Activated CD4-positive, CD25-positive, alpha-beta regulatory T cell treated with anti-CD3 and anti-CD28 coated beads, Interleukin-2, amount 50 U/mL, for 72 hours (primary cell): ENCODE measurements around the gene CACNG7.
"Not testable (repeated sequence)": the region's sequence is repeated elsewhere in the genome, so short reads cannot be mapped to it uniquely, and the experiment has no call there.

Experiments used
- DNase-seq: peaks from one replicate; pipeline ENCODE4 v3.0.0; 2021

Gene CACNG7, protein sequence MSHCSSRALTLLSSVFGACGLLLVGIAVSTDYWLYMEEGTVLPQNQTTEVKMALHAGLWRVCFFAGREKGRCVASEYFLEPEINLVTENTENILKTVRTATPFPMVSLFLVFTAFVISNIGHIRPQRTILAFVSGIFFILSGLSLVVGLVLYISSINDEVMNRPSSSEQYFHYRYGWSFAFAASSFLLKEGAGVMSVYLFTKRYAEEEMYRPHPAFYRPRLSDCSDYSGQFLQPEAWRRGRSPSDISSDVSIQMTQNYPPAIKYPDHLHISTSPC

DNA sequence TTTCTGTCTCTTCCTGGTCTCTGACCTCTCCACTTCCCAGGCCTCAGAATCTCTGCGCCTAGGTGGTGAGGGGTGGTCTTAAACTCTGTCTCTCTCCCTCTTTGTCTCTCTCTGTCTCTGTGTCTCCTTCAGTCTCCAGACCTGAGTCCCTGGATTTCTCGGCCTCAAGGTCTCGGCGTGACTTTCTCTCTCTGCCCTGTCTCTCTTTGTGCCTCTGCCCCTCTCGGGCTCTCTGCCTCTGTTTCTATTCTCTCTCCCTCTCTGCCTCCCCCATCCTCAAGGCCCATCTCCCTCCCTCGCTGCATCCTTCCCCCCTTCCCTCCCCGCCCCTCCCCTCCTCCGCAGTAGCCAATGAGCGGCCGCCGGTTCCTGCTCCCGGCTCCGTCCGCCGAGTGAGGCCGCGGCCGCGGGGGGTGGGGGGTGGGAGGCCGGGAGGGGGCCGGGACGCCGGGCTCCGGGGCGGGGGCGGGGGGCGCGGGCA, at the start of gene CACNG7:
Gene CACNG7, plus strand, starts transcription at position 344 of the 481 bp plus-strand sequence. CDS start 3,554 bp downstream, outside the sequence.
- no peak for DNase-seq

DNA sequence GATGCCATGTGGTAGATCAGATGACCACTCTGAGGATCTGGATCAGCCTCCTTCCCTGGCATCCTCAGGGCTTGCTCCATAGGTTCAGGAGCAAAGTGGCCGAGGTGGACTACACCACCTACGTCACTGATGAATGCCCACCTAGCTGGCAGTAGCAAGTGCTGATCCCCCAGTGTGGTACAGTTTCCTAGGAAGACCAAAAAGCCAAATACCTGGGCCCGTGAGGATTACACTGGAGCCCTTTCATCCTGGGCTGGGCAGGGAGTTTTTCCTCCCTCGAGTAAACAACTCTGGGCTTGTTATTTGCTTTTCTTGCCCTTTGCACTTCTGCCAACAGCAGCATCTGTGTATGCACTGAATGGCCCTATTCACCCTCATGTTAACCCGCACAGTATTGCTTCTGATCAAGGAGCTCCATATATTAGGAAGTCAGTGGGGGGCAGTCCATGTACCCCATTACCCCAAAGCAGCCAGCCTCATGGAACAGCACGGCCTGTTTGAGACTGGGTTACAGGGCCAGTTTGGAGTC, 44.7 kb upstream of the CACNG7 start:
- no peak for DNase-seq

- no peak for DNase-seq
These were observed 43.6 kb upstream of the CACNG7 start for GRCh38 chr19:53865523-53865917.

DNA sequence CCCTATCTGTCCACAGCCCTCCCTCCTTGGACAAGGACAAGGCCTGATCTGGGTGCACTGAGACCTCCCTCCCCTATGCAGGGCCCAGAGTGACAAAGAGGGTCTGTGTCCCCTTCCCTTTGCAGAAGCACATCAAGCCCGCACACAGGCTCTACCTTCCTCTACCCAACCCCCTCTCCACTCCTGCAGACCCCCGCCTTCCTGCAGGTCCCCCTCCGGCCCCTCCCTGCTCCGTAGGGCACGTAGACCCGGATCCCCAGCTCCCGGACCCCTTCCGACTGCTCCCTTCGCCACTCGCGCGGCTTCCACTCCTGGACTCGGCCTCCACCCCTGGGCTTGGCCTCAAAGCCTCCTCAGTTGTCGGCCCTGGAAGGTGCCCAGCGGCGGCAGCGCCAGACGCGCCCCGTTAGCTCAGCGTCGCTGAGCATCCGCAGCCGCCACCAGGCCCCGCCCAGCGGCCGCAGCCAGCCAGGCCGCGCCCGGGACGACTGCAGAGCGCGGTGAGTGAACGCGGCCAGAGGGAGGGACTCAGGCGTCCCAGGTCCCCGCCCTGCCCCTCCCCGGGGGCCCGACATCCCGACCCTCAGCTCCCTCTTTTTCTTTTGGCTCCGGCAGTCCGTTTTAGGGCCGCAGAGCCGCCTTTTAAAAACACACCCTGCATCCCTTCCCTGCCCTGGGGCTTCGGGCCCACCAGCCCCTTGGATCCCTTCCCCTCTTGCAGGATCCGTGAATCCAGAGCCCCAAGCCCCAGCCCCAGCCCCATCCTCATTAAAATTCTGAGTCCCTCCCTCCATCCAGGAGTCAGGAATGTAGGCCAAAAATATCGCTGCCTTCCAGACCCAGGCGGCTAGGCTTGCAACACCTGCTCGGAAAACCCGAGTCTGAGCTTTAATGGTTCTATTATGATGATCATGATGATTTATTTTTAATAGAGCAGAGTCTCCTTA, 42.9 kb upstream of the CACNG7 start:
- peak; percentile 69 for DNase-seq

DNA sequence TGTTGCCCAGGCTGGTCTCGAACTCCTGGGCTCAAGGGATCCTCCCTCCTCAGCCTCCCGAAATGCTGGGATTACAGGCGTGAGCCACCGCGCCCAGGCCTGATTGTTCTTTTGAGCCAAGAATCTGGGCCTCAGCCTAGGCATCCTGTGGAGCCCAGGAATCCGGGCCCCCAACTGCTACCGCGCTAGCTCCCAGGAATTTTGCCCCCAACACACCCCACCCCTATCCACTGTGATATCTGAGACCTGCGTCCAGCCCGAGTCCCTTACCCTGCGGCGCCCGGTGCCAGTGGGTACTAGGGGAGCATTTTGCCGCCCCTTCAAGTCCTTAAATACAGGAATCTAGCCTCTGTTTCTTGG, 42.2 kb upstream of the CACNG7 start:
- DNase-seq: no peak

- peak; percentile 98 for DNase-seq
These were observed 41.6 kb upstream of the CACNG7 start, which contains the start of gene MYADM for GRCh38 chr19:53867225-53868090. TSS of gene MYADM (plus strand) at chr19:53867883. CDS start at chr19:53873530, 5,647 bp downstream.

- DNase-seq: no peak
These were observed 40.8 kb upstream of the CACNG7 start for GRCh38 chr19:53868091-53868891.

GRCh38 chr19:53868892-53869804, 39.9 kb upstream of the CACNG7 start:
- peak; percentile 78 for DNase-seq

GRCh38 chr19:53869805-53870484, 39.1 kb upstream of the CACNG7 start:
- DNase-seq: not testable (repeated sequence)

GRCh38 chr19:53870485-53870844, 38.6 kb upstream of the CACNG7 start:
- DNase-seq: no peak

- DNase-seq: no peak
These were observed 37.6 kb upstream of the CACNG7 start for GRCh38 chr19:53871454-53871853.

GRCh38 chr19:53872762-53873161, 36.3 kb upstream of the CACNG7 start:
- DNase-seq: no peak

GRCh38 chr19:53873773-53874605, 35.1 kb upstream of the CACNG7 start:
- no peak for DNase-seq

- DNase-seq: no peak
These were observed 34.5 kb upstream of the CACNG7 start for GRCh38 chr19:53874606-53874990.

DNA sequence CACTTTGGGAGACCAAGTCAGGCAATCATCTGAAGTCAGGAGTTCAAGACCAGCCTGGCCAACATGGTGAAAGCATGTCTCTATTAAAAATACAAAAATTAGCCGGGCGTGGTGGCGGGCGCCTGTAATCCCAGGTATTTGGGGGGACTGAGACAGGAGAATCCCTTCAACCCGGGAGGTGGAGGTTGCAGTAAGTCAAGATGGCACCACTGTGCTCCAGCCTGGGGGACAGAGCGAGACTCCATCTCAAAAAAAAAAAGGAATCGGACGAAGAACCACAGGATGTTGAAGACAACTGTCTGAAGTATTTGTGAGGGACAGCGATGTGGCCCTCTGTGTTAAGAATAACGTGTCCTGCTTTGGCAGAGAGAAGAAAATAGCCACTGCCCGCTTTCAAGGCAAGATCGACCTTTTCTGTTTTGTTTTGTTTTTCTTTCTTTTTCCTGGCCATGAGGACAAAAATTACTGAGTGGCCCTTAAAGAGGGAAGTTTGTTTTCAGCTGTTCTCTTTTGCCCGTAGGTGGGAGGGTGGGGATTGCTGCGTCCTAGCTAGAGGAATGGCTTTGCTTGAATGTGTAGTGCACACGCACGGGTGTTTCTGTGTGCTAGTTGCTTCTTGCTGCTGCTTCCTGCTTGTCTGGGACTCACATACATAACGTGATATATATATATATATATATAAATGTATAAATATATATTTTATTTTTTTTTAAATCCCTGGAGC, 33.3 kb upstream of the CACNG7 start:
- DNase-seq: no peak

DNA sequence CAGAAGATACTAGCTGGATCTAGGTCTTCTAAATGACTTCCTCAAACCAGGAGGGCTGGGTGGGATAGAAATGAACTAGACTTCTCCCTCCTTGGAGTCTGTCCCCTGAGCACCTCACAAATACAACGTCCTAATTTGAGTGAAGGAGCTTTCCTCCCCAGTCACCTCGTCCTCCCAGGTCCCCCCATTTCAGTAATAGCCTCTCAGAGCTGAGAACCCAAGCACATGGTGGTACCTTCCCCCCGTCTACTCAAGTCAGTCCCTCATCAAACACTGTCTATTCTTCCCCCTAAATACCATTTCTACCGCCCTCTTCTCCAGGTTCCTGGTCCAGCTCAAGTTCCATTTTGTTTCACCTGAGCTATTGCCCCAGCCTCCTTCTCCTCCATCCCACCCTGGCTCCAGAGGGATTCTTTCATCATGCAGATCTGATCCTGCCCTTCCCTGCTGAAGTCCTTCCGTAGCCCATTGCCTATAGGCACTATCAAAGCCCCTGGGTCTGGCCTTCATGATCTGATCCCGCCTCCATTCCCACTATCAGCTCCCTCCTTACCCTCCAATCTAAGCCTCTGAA, 32.3 kb upstream of the CACNG7 start:
- DNase-seq: no peak

- DNase-seq: no peak
These were observed 31.7 kb upstream of the CACNG7 start for GRCh38 chr19:53877361-53877766.

DNA sequence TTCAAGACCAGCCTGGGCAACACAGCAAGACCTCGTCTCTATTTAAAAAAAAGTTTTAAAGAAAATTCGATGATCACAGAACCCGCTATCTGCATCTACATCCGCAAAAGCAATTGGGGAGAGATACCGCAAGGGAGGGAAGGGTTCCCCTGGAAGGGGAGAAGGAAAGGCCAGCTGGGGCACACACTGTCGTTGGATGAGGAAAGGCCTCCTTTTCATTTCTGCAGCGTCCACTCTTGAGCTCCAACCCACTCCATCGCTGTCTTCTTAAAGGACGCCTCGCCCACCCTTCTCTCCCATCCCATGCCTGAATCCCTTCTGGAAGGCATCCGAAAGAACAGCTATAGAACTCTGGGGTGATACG, 30.3 kb upstream of the CACNG7 start:
- DNase-seq: no peak
